GM19452 (cell line): ENCODE results near the gene TRIM2.
"Not testable (repeated sequence)": the region's sequence is repeated elsewhere in the genome, so short reads cannot be mapped to it uniquely, and the experiment has no call there.

Experiments used
- ATAC-seq: cut with Tn5 transposase; IDR thresholded peaks from one replicate; pipeline ENCODE4 v1.9.1; 2021; ENCODE audit not compliant: unreplicated experiment

TRIM2 gene

GRCh38 chr4:153189016-153189801, 15.0 kb upstream of the TRIM2 start:
- ATAC-seq, result no peak

- ATAC-seq, result no peak
Measured at GRCh38 chr4:153191795-153192363, 12.4 kb upstream of the TRIM2 start.

GRCh38 chr4:153197301-153197700, 6.9 kb upstream of the TRIM2 start:
- no peak for ATAC-seq

- ATAC-seq, result no peak
Measured at GRCh38 chr4:153198719-153199118, 5.5 kb upstream of the TRIM2 start.

- not testable (repeated sequence) for ATAC-seq
Measured at GRCh38 chr4:153203746-153204145, 497 bp upstream of the TRIM2 start.

GRCh38 chr4:153204728-153205648, 745 bp downstream of the TRIM2 start:
- no peak for ATAC-seq

- ATAC-seq, result no peak
Measured at GRCh38 chr4:153205757-153206156, 1.5 kb downstream of the TRIM2 start.

GRCh38 chr4:153206534-153206933, 2.3 kb downstream of the TRIM2 start:
- ATAC-seq, result no peak

GRCh38 chr4:153207027-153207426, 2.8 kb downstream of the TRIM2 start:
- ATAC-seq, result no peak

GRCh38 chr4:153207567-153207966, 3.3 kb downstream of the TRIM2 start:
- no peak for ATAC-seq

GRCh38 chr4:153209410-153209809, 5.2 kb downstream of the TRIM2 start:
- ATAC-seq, result no peak

- ATAC-seq, result no peak
Measured at GRCh38 chr4:153210727-153211126, 6.5 kb downstream of the TRIM2 start.

GRCh38 chr4:153211986-153212728, 7.9 kb downstream of the TRIM2 start:
- no peak for ATAC-seq

GRCh38 chr4:153212736-153213135, 8.5 kb downstream of the TRIM2 start:
- no peak for ATAC-seq

GRCh38 chr4:153215921-153216320, 11.7 kb downstream of the TRIM2 start:
- no peak for ATAC-seq

GRCh38 chr4:153216546-153216945, 12.3 kb downstream of the TRIM2 start:
- ATAC-seq, result no peak

- ATAC-seq, result no peak
Measured at GRCh38 chr4:153217440-153217839, 13.2 kb downstream of the TRIM2 start.

GRCh38 chr4:153218961-153219360, 14.7 kb downstream of the TRIM2 start:
- ATAC-seq, result no peak

- no peak for ATAC-seq
Measured at GRCh38 chr4:153220682-153221395, 16.6 kb downstream of the TRIM2 start.
